AG08395 (cell line): Measurements from ENCODE around the gene HRH1.
"Not testable (repeated sequence)": the region's sequence is repeated elsewhere in the genome, so short reads cannot be mapped to it uniquely, and the experiment has no call there.

Source experiments
- DNase-seq: peaks from one replicate; pipeline ENCODE4 v3.0.0; 2012; ENCODE audit warnings: mixed read lengths, low spot score

The HRH1 gene

DNA sequence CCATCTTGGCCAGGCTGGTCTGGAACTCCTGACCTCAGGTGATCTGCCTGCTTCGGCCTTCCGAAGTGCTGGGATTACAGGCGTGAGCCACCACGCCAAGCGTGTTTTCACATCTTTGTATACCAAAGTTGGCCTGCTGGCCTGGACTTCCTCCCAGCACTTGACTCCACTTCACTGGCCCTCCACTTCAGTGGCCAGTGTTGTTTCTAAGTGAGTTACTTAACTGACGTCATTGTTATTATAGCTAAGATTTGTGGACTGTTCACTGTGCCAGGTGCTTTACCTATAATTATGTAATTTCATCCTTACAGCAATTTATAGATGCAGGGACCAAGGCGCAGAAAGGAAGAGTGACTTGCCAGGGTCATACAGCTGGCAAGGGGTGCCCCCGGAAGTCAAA, 52.0 kb downstream of the HRH1 start:
- no peak for DNase-seq

DNA sequence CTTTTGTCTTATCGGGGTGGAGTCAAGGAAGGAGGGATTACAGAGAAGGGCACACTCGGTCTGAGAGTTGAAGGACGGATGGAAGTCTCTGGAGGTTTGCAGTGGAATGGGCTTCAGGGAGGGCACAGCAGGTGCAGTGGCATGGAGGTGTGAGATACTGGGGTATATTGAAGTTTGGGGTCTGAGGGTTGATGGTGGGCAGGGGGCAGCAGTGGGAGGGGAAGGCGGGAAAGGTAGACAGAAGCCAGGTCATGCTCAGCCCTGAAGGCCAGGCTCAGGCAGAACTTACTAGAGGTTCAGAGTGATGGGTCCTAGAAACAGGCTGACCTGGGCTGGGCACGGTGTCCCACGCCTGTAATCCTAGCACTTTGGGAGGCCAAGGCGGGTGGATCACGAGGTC, 52.7 kb downstream of the HRH1 start:
- no peak for DNase-seq

GRCh38 chr3:11211531-11212298, 57.4 kb downstream of the HRH1 start:
- peak; percentile 69 for DNase-seq

- DNase-seq = peak; percentile 86
Observed at GRCh38 chr3:11212299-11212608, 58.0 kb downstream of the HRH1 start.

DNA sequence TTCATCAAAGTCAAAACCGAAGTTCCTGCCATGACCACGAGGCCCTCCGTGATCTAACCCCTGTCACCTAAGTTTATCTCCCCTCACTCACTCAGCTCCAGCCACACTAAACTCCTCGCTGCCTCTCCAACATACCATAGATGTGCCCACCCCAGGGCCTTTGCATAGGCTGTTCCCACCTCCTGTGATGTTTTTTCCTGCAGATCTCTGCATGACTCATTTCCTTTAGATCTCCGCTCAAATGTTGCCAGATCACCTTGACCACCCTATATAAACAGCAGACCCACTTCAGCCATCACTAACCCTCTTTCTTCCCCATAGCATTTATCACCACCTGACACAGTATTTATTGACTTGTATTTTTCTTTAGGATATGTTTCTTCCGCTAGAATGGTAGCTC, 58.5 kb downstream of the HRH1 start:
- DNase-seq = no peak

GRCh38 chr3:11213810-11214450, 59.6 kb downstream of the HRH1 start:
- DNase-seq = no peak

GRCh38 chr3:11214451-11214978, 60.2 kb downstream of the HRH1 start:
- DNase-seq = no peak

DNA sequence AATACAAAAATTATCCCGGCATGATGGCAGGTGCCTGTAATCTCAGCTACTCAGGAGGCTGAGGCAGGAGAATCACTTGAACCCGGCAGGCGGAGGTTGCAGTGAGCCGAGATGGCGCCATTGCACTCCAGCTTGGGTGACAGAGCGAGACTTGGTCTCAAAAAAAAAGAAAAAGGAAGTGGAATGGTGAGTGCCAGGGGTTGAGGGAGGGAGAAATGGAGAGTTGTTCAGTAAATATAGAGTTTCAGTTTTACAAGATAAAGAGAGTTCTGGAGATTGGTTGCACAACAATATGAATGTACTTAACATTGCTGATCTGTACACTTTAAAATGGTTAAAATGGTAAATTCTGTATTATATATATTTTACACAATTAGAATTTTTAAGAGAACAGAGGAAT, 63.1 kb downstream of the HRH1 start:
- not testable (repeated sequence) for DNase-seq

DNA sequence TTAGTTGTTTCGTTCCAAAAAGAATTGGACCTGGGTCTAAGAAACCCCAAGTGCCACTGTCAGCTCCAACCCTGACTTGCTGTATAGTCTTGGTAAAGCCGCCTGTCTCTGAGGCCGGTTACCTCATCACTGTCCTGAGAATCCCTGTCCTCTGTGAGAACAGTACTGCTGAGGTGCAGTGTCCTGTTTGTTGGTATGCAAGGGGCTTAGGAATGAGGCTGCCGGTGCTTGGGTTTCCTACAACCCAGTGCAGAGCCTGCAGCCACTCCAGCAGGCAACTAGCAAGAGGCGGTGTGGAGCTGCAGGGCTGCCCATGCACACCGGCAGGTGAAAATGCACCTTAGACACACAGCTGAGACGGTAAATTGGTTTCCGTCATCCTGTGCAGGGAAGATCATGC, 65.9 kb downstream of the HRH1 start:
- DNase-seq = no peak

DNA sequence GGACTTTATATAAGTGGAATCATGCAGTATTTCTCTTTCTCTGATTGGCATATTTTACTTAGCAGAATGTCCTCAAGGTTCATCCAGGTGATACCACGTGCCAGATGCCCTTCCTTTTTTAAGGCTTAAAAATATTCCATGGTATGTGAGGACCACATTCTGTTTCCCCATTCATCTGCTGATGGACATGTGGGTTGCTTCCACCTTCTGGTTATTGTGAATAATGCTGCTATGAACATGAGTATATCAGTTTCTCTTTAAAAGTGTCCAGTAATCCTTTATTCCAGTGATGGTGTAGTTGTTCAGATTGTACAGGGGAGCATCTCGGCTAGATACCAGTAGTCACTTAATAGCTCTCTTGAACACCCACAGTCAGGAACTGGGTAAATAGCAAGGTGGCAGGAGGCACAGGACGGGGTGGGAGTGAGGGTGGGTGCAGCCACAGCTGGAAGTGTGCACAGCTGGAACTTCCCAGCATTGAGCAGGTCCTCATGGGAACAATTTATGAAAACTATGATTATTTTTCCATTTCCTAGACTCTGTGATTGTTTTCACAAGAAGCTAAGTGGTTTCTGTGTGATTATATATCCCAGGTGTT, 67.6 kb downstream of the HRH1 start:
- no peak for DNase-seq

- DNase-seq = no peak
Observed at GRCh38 chr3:11224010-11224409, 69.7 kb downstream of the HRH1 start.

DNA sequence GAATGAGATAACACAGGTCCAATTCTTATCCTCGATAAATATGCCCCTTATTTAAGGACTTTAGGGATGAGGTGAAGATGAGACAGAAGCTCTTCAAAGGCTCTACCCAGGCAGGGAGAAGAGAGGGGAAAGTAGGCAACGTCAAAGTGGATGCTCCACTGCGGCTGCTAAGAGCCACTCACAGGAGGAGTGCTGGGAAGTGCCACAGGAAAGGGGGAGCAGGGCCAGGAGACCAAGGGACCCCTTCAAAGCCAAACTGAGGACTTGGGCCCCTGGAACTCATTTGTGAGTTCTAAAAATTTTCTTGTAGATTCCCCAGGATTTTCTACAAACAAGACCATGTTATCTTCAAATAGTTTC, 70.6 kb downstream of the HRH1 start:
- DNase-seq = no peak

- DNase-seq = no peak
Observed at GRCh38 chr3:11226042-11226370, 71.7 kb downstream of the HRH1 start.

- DNase-seq = no peak
Observed at GRCh38 chr3:11228041-11228440, 73.7 kb downstream of the HRH1 start.

DNA sequence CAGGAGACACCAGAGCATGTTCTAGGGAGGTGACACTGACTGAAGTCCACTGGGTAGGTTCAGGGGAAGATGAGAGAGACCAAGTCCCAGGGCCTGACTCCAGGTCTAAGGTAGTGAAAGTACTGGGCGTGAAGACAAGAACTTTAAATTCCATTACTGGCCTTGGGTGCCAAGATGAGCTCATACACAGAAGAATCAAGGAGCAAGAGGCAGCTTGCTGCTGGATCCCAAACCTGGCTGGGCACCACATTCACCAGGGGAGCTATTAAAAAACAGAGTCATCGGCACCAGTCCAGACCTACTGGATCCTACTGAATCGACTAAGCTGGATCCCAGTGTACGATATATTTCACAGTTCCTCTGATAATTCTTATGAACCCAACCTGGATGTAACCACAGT, 75.8 kb downstream of the HRH1 start:
- DNase-seq = no peak

- no peak for DNase-seq
Observed at GRCh38 chr3:11230832-11231231, 76.5 kb downstream of the HRH1 start.

DNA sequence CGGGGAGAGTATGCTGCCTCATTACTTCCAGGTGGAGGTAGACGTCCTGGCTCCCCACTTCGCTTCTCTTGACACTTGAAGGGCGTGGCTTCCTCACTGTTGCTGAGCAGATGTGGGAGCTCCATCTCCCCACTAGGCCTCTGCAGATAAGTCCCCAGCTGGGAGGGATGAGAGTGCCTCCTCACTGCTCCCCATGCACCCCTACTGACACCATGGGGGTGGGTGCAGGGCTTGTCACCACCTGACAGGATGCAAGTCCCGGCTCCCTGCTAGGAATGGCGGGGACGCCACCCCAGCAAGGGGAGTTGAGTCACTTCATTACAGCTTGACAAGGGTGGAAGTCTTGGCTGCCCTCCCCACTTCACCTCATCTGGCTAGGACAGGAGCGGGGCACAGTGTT, 81.1 kb downstream of the HRH1 start:
- DNase-seq = no peak

DNA sequence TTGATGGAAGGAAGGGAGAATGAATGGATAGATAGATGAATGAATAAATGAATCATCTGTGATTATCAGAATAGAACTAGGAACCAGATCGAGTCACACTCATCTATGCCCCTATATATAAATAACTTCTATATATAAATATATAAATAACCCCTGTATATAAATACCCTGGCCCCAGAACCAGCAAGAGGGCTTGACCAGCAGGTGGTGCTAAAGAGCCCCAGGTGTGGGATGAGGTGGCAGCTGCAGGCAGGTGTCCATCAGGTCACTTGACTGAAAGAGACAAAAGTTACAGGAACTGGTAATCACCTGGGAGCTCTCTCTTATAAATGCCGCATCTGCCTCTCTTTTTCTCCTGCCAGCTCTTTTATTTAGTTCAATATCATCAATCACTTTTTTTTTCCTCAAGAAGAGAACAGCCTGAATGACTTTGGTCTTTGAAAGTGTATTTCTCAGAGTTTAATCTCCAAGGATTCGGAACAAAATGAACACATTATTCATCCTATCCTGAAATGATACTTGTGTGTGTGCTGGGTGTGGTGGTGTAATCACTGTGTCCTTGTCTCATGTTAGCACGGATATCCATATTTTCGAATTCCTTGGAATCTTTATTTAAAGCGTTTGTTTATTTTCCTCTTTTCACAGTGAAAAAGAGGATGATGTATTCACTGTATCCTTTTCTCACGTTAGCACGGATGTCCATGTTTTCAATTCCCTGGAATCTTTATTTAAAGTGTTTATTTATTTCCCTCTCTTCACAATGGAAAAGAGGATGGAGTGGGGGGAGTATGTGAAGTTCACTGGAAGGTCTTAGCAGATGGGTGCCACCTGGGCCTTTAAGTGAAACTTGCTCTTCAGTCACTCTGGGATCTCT, 82.5 kb downstream of the HRH1 start:
- DNase-seq = peak; percentile 31

DNA sequence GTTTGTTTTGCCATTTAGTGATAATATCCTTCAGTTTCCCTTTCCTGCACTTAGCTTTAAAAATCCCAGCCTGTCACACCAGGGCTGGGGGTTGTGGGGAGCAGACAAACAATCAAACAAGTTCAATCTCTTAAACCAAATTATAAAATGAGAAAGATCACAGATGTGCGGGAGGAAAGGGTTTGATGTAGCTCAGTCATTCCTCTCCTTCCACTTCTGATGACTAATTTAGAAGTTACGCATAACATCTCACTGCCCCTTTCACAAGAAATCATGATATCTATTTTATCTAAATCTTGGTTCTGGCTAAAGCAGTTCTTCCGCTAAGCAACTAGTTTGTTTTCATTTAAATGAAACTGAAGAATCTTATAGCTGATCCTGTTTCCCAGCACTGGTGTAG, 83.8 kb downstream of the HRH1 start:
- DNase-seq = peak; percentile 69

DNA sequence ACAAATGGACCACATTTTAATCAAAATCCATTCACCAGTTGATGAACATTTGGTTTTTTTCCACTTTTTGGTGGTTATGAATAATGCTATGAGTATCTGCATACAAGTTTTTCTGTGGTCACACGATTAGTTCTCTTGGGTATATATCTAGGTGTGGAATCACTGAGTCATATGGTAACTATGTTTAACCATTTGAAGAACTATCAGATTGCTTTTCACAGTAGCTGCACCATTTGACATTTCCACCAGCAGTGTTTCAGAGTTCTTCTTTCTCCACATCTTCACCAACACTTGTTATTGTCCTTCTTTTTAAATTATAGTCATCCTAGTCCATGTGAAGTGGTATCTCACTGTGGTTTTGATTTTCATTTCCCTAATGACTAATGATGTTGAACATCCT, 84.6 kb downstream of the HRH1 start:
- DNase-seq = peak; percentile 60

- no peak for DNase-seq
Observed at GRCh38 chr3:11239796-11240195, 85.5 kb downstream of the HRH1 start.

DNA sequence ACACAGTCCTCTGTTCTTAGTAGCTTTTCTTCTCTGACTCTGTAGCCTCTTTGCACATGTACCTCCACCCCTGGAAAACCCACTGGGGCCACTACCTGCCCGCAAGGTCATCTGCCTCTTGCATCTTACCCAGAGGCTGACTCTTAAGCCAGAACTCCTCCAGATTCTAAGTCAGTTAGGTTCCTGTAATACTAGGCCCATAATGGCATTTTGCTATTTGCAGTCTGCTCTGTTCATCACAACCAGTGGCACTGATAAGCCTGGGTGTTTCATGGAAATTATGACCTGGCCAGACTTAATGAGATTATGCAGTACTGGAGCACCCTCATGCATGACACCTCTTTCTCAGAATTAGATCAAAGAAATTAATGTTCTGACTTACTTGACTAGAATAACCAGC, 86.2 kb downstream of the HRH1 start:
- no peak for DNase-seq
